GM19035 (cell line): ENCODE data around the gene TAS2R9.
"Not testable (repeated sequence)": the region's sequence is repeated elsewhere in the genome, so short reads cannot be mapped to it uniquely, and the experiment has no call there.

Source experiments
- ATAC-seq: cut with Tn5 transposase; IDR thresholded peaks from one replicate; pipeline ENCODE4 v1.9.1; 2021; ENCODE audit not compliant: unreplicated experiment

The TAS2R9 gene, protein sequence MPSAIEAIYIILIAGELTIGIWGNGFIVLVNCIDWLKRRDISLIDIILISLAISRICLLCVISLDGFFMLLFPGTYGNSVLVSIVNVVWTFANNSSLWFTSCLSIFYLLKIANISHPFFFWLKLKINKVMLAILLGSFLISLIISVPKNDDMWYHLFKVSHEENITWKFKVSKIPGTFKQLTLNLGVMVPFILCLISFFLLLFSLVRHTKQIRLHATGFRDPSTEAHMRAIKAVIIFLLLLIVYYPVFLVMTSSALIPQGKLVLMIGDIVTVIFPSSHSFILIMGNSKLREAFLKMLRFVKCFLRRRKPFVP

DNA sequence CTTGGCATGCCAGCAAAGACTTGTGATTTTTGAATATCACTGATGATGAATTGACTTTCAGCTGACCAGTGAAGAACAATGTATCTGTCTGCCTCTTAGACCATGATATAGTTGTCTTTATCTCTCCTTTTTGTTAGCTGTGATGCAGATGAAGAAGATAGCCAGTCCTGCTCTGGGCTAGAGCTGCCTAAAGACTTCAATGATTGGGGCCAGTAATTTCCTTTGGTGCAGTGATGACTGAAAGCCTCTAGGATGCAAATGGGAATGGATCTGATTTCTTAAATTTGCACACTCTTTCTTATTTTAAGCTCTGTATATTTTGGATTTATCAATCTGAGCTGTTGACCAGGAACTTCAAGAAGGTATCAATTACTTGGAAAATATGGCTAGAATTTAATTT, at the start of gene TAS2R9:
TSS of gene TAS2R9 (minus strand) at position 101 of the 400 bp plus-strand sequence. CDS start at position 8, 93 bp downstream.
- no peak for ATAC-seq

DNA sequence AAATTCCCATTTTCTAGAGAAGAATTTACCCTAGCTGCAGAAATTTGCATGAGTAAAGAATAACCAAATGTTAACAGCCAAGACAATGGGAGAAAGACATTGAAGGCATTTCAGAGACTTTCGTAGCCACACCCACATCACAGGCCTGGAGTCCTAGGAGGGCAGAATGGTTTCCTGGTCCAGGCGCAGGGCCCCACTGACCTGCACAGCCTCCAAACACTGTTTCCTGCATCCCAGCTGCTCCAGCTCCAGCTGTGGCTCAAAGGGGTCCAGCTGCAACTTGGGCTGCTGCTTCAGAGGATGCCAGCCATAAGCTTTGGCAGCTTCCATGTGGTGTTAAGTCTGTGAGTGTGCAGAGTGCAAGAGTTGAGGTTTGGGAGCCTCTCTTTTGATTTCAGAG, 45.8 kb upstream of the TAS2R9 start:
- no peak for ATAC-seq

DNA sequence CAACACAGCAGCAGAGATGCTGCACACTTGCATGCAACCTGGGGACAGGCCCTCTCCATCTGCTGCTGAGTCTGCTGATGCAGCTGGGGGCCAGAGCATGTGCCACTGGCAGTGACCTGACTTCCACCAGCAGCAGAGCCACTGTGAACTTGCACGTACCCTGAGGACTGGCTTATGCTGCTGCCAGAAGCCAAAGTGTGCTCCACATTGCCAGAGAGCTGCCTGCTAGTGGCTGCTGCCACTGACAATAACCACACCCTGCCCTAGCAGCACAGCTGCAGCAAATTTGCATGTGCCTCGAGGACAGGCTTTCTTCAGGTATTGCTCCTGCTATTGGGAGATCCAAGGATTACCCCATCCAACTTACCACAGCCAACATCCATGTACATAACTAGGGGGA, 43.8 kb upstream of the TAS2R9 start:
- ATAC-seq, result no peak

DNA sequence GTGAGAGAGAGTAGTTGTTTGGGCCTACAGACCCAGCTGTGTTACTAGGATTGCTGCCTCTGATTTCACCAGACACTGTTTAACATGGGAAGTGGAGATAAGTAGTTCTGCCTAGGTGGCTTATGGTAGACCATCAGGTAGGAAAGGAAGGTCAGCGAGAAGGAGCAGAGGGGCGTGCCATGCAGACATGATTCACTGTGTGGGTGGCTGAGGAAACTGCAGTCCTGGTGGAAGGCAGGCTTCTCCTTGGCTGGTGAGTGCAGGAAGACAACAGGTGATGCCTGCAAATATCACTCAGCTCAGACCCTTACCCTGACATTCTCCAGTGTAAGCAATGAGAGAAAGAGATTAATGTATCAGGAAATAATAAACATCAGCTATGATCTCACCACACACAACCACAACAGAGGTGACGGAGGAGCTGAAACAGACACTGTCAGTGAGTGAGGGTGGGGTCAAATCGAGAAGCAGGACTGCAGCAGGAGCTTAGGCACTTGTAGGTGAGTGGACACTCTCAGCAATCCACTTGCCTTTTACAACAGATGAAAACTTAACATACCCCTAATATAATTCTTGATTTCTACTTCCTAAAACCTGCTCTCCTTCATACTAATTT, 41.4 kb upstream of the TAS2R9 start:
- no peak for ATAC-seq

DNA sequence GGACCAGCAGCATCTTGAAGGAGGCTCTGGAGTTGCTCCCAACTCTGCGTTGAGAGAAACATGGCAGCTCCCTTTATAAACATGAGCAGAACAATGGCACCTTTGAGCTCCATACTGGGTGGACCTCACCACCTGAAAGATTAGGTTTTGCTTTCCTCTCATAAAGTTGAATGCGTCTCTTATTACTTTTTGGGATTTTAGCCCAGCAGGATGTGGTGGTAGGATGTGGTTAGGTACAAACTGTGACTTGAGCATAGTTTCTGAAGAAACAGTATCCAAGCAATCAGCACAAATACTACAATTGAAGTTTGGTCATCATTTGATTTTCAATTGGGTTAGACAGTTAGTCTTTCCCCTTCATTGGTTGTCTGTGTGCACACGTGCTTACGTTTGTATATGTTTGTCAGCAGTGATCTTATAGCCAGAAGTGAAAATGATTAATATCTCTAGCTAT, 39.5 kb upstream of the TAS2R9 start, which contains the start of gene PRR4:
TSS of gene PRR4 (minus strand) at position 51 of the 454 bp plus-strand sequence. CDS start at position 13, 38 bp downstream.
- no peak for ATAC-seq

DNA sequence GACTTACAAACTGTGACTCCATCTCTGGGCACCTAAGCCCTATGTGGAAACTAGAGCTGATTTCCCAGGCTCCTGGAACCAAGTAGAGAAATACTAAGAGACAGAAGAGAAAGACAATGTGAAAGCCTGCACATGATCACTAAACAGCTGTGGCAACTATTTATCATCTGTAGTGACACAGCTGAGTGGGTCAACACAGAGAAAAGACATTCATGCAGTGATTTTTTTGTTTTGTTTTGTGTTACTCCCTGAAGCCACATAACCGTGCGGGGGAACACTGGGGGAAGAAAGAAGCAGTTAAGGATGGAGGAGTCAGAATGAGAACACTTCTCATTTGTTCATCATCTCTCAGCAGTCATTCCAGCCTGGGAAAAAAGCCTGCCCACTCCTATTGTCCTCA, 37.8 kb upstream of the TAS2R9 start:
- no peak for ATAC-seq

DNA sequence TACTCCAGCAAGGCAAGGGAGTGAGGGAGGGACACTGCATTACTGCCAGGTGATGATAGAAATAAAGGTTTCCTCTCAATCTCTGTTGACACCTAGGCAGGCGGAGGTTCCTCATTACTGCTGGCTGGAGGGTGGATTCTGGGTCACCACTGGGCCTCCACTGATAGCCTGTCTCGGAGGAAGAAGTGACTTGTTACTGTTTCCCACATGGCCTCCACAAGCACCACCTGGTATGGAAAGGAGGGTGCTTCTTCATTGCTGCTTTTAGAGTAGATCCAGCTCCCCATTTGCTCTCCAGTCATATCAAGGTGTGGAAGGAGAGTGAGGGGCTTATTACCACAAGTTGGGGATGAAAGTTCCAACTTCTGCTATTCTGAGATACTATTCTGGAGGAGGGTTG, 32.9 kb upstream of the TAS2R9 start:
- no peak for ATAC-seq

DNA sequence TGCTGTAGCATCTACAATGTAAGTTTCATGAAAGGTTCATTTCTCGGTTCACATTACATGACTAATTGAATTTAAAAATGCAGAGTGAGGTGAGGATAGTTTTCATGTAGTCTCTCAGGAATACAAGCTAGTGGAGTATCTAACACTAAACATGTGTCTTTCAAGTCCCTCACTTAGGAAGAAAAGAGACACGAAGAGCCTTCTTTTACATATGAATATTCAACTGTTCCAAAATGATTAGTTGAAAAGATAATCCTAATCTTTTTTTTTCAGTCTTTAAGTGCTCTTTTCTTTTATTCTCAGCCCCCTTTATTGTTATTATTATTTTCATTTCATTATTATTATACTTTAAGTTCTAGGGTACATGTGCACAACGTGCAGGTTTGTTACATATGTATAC, 28.5 kb upstream of the TAS2R9 start:
- no peak for ATAC-seq

DNA sequence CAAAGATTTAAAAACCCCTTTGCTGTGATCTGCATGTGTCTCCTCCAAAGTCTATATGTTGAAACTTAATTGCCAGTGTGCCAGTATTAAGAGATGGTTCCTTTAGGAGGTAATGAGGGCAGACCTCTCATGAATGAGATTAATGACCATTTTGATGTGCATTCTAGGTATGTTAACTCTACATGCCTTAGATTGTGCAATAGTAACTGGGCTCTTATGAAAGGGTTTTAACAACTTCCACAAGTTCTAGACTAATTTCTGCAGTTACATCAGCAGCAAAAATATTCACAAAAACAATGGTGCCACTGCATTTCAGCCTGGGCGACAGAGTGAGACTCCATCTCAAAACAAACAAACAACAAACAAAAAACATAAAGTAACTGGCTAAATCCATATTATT, 20.0 kb upstream of the TAS2R9 start:
- ATAC-seq, result no peak

DNA sequence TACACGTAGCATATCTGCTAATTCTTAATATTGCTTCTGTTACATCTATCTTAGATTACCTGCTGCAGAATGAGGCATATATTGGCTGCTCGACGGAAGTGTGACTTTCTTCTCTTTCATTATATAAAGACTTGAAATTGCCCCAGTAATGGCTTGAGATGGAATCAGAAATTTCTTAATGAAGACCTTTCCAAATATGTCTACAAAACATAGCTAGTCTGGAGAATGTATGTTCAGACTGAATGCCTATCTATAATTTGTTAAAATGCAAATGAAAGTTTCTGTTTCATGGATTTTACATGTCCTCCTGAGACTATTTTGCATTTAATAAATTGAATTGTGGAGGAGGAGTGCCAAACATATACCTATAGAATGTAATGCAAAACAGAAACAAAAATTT, 16.3 kb upstream of the TAS2R9 start, which contains the start of gene TAS2R10:
TSS of gene TAS2R10 (minus strand) at position 101 of the 400 bp plus-strand sequence. CDS start at position 12, 89 bp downstream.
- no peak for ATAC-seq

DNA sequence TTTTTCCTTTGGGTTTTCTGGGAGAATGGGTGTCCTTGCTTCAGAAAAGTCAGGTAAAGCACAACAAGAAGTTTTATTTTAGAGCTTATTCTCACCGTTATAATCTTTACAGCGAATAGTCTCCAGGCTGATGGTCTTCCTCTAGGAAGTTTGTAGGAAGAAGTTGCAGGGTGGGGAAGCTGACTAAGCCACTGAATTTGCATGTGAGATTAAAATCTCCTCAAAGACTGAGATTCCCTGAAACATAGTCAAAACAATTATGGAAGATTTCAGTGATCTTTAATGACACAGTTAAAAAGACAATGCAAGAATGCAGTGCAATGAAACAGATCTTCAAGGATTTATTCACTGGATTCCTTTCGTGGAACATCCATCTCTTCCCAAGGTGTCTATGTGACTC, 15.0 kb upstream of the TAS2R9 start:
- no peak for ATAC-seq

DNA sequence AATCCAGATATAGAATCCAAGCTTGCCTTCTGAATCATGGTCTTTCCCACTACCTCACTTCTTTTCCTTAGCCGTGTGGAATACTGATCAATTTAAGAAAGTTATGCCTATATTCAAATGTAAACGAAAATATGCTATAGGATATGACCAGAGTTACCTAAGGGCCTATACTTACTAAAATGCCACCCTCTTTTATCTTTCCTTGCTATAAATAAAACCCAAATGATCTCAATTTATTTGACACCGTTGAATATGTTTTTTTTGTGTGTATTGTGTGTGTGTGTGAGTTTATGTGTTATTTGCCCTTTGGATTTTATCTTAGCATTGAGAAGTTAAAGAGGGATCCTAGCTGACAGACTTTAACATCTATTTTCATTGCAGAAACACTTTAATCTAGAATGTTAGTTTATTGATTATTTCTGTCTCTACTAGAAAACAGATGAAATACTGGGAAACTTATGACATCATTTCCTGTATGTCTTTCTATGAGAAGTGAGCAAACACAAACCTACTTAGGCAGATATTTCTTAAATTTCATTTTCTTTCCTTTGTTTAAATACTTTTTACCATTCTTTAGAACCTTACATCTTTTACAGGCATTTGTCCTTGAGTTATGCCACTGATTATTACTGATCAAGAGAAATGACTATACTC, 2.0 kb upstream of the TAS2R9 start:
- ATAC-seq, result no peak

DNA sequence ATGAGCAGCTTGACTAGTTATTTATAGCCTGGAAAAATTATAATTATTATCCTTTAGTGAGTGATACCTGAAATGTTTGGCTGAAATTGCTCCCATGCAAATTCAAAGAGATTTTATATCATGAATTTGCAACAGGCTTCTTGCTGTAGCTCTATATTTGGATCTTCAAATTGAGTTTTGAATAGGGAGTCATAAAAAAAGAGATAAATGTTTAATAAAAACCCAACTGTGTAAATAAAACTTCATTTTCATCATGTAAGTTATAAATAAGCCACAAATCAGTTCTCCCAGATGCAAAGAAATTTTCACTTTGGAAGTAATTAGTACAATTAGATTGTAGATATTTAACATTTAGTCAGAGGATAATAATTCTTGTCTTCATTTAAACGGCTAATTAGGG, 2.8 kb downstream of the TAS2R9 start, which contains the start of gene TAS2R8:
TSS of gene TAS2R8 (minus strand) at position 101 of the 400 bp plus-strand sequence. CDS start 306 bp downstream, outside the sequence.
- no peak for ATAC-seq

DNA sequence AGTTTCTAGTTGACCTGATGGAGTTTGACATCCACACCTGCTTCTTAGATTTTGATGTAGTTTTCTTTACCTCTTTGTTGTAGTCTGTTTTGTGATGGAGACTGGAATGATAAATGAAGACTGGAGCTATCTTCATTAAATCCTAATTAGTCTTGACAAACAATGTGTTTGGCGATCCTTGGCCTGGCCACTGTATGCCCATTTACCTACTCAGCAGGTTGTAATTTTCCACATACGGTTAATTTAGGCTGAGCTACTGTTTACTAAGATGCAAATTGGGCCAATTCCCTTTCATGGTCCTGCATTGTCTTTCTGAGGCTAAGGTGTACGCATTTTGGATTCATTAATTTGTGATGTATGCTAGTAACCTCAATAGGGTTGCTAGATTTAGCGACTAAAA, 7.4 kb downstream of the TAS2R9 start, which contains the start of gene TAS2R7:
TSS of gene TAS2R7 (minus strand) at position 41 of the 400 bp plus-strand sequence. CDS start 57 bp downstream, outside the sequence.
- ATAC-seq, result no peak

DNA sequence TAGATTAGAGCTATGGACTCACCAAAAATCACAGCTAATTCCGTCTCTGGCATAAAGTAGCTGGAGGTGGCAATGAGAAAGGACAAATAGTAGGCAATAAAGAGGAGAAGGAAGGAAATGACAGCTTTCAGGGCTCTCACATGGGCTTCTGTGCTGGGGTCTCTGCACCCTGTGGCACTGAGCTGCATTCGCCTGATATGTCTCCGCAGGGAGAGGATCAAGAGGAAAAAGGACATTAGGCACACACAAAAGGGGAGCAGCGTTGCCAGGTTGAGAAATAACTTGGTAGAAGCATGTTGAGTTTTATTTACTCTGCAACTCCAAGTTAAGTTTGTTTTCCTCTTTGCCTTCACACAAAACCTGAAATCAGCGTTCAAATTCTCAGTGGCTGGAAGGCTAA, 8.2 kb downstream of the TAS2R9 start:
- ATAC-seq, result no peak

DNA sequence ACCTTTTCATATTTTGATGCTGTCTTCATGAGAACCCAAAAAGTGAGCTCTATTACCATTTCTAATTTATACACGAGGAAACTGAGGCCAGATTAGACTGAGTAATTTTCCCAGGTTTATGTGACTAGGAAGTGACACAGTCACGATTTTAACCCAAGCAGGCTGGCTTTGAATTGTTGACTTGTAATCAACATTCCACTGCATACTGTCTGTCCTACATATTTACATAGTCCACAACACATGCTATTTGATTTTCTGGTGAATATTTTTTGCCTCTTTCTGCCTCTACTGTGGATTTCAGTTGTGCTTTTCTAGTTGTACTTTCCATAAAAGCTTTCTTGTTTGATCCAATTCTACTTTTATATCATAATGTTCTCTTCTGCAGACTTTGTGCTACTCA, 15.7 kb downstream of the TAS2R9 start:
- ATAC-seq, result no peak

DNA sequence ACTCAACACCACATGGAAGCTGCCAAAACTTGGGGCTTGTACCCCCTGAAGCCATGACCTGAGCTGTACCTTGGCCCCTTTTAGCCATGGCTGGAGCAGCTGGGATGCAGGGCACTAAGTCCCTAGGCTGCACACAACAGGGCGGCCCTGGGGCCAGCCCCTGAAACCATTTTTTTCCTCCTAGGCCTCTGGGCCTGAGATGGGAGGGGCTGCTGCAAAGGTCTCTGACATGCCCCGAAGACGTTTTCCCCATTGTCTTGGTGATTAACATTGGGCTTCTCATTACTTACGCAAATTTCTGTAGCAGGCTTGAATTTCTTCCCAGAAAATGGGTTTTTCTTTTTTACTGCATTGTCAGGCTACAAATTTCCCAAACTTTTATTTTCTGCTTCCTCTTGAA, 18.2 kb downstream of the TAS2R9 start:
- not testable (repeated sequence) for ATAC-seq

DNA sequence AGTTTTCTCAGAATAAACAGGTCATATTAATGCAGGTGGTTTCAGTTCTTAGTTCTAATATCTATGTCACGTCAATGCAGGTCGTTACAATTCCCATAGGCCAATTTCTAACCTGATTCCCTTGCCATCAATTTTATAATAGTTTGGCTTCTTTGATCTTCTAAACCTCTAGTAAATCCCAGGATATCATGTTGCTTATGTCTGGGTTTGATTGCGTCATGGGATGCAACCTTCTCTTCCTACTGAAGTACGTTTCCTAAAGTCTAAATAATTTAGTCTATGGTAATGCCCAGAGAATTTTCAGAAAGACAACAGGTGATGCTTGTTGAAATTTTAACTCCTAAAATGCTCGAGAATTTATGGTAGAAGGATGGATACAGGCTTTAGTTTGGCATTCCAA, 26.7 kb downstream of the TAS2R9 start:
- no peak for ATAC-seq

DNA sequence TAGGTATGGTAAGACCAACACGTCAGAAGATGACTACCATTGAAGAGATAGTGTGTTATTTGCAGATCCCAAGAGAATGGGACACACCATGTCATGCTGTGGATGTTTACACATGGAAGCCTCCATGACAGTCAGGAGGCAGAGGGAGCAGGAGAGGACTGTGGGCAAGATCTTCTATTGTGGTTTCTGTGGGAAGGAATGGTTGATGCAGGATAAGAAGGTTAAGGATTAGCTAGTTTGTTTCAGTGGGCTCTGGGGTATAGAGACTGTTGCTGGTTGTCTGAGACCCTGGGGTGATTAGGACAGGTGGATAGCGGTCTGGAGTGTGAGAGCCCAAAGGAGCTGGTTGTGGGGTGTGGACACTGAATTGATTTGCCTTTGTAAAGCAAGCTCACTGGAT, 30.9 kb downstream of the TAS2R9 start:
- ATAC-seq, result no peak

DNA sequence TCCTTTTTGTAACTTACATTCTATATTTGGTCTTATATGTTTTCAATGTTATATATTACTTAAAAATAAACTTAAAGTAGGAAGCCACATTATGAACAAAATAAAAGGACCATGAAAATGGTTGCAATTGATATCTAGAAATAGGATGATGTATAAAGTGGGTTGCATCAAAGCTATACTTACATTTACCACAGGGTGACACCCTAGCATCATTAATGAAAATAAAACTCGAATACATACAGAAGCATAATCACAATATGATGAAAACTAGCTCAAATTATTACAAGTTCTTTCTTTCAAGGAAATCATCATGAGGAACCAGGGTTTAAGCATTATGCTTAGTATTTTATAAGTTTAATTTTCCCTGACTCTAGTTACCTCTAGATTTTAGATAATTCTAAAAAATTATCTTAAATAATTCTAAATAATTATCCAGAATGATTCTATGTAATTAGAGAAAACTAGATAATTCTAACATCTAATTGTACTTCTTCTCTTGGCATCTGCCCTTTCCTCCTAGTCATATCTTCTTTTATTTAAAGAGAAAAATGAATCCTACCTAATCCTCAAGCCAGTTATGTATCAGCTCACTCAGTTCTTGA, 38.7 kb downstream of the TAS2R9 start:
- no peak for ATAC-seq

DNA sequence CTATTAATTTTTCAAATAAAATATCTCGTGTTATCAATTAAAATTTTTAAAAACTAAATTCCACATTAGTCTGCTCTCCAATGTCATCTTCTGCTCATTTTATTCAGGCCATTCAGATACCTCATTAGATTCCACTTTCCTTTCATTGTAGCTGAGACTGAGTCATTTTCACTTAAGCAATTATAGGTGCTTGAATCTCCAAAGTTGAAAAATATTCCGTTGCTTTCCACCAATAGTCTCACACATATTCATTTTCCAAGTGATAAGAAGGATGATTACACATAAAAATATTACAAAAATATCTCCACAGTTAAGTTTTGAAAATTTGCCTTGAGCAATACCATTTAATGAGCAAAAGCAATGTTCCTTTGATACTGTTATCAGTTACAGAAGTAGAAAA, 50.3 kb downstream of the TAS2R9 start:
- ATAC-seq, result no peak
